HG03378 (cell line): ENCODE measurements around the gene UNC93A.
"Not testable (repeated sequence)": the region's sequence is repeated elsewhere in the genome, so short reads cannot be mapped to it uniquely, and the experiment has no call there.

Experiments
- ATAC-seq: cut with Tn5 transposase; IDR thresholded peaks from one replicate; pipeline ENCODE4 v1.9.1; 2021; ENCODE audit warnings: mild to moderate bottlenecking, moderate library complexity; ENCODE audit not compliant: unreplicated experiment

UNC93A gene

GRCh38 chr6:167309355-167310192 lies 18.5 kb downstream of the UNC93A start:
- ATAC-seq: not testable (repeated sequence)

- ATAC-seq: no peak
Measured at GRCh38 chr6:167311286-167311685, 20.2 kb downstream of the UNC93A start.

- ATAC-seq: not testable (repeated sequence)
Measured at GRCh38 chr6:167311691-167312090, 20.6 kb downstream of the UNC93A start.

GRCh38 chr6:167314180-167314821 lies 23.2 kb downstream of the UNC93A start:
- no peak for ATAC-seq

GRCh38 chr6:167317172-167317571 lies 26.1 kb downstream of the UNC93A start:
- no peak for ATAC-seq

- ATAC-seq: not testable (repeated sequence)
Measured at GRCh38 chr6:167318354-167318753, 27.2 kb downstream of the UNC93A start.

- not testable (repeated sequence) for ATAC-seq
Measured at GRCh38 chr6:167318856-167319255, 27.7 kb downstream of the UNC93A start.

GRCh38 chr6:167319856-167320753 lies 29.0 kb downstream of the UNC93A start:
- ATAC-seq: not testable (repeated sequence)

- ATAC-seq: not testable (repeated sequence)
Measured at GRCh38 chr6:167320754-167321056, 29.6 kb downstream of the UNC93A start.

- ATAC-seq: not testable (repeated sequence)
Measured at GRCh38 chr6:167321185-167321584, 30.1 kb downstream of the UNC93A start.

GRCh38 chr6:167323111-167323510 lies 32.0 kb downstream of the UNC93A start:
- ATAC-seq: no peak

- no peak for ATAC-seq
Measured at GRCh38 chr6:167324111-167324510, 33.0 kb downstream of the UNC93A start.

GRCh38 chr6:167325766-167326165 lies 34.7 kb downstream of the UNC93A start:
- ATAC-seq: no peak

- ATAC-seq: no peak
Measured at GRCh38 chr6:167327391-167327790, 36.3 kb downstream of the UNC93A start.

- ATAC-seq: no peak
Measured at GRCh38 chr6:167328086-167328485, 37.0 kb downstream of the UNC93A start.

GRCh38 chr6:167329014-167329413 lies 37.9 kb downstream of the UNC93A start:
- ATAC-seq: no peak

GRCh38 chr6:167330750-167331149 lies 39.6 kb downstream of the UNC93A start:
- no peak for ATAC-seq

- no peak for ATAC-seq
Measured at GRCh38 chr6:167331565-167331964, 40.5 kb downstream of the UNC93A start.

- no peak for ATAC-seq
Measured at GRCh38 chr6:167336844-167337630, 45.9 kb downstream of the UNC93A start.

GRCh38 chr6:167337675-167338449 lies 46.7 kb downstream of the UNC93A start:
- no peak for ATAC-seq
